ENCODE measurements around the gene CCR5AS.

- no peak for TF ChIP-seq YY1 (IDR thresholded peaks at IDR 0.05; ENCODE audit: insufficient read depth, insufficient read length)
- TF ChIP-seq ZNF274 (IDR thresholded peaks at IDR 0.05; ENCODE audit: low read depth, low read length): no peak
Observed at GRCh38 chr3:46429250-46429649, 22.4 kb upstream of the CCR5AS start.
